Melanocyte of skin (primary cell): Measurements from ENCODE around the gene TBX20. TPM values are rescaled to one million over a fixed set of nuclear protein-coding genes. Genes with fewer than 3 reads are reported as not detected.

ENCODE experiments used
- total RNA-seq, 2 donors: library from RNA; depleted of rRNA; stranded (reverse); fragments of >200 nt; gene quantifications; 2 replicates each; pipeline ENCODE4 v1.2.3, GENCODE V29; 2012

The TBX20 gene
- not detected for total RNA-seq

DNA sequence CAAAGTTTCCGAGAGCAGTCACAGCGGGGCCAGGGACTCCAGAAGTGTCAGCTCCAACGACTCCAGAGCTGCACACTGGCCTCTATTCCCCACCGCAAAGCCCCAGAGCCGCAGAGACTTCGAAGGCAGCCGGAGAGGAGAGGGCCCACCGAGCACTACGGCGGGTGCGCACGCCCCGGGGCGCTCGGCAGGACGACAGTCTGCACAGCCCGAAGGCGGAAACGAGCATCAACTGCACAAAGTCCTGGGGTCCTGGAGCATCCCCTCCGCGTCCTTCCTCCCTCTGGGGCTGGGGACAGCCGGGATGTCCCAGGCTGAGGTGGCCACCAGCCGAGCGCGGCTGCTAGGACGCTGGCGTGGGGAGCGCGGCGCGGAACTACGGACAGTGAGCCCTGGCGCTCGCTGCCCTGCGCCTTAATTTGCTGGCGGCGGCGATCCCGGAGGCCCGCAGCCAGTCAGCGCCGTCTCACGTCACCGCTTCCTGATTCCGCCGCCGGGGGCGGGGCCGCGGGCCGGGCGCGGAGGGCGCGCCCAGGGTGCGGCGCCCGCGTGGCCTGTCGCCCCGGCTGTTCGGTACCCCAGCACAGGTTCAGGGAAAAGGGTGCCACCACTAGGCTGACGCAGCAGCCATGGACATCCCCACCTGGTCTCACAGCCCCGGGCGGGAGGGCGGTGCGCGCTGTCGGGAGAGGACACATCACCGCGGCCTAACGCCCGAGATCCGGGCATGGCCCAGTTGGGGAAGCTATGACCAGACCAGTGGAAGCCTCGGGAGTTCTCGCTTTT, at the start of gene TBX20:
TSS of gene TBX20 (minus strand) at position 391 of the 786 bp plus-strand sequence. CDS start 480 bp downstream, outside the sequence.

Other genes starting within 250 kb of the TBX20 start
- 10 to 100 TPM; 26.2 to 37.0 TPM for gene DPY19L1, start 216.6 kb downstream of the TBX20 start, total RNA-seq